Measurements from ENCODE around the gene CDH4. TPM values are rescaled to one million over a fixed set of nuclear protein-coding genes. Genes with fewer than 3 reads are reported as not detected.

Gene CDH4
- total RNA-seq, 4 donors from 2014 or later, result not detected

- no peak overlapping the region for H3K4me3 ChIP-seq
- 93 to 98% methylated on average over 10 to 27 of the region's 27 CpGs for WGBS, 2 donors (ENCODE audit: low coverage in 1 of 2)
- no peak overlapping the region for H3K27ac ChIP-seq
- H3K27me3 ChIP-seq, result no peaks in the 10 kb centered on the region
- DNase-seq, result no peak
- intact Hi-C loops (cut with DNase I; ENCODE audit: low total_unique reads), result no loop called here
- no peaks in the 10 kb centered on the region for H3K4me1 ChIP-seq
- peaks cover 0 to 26% (median 4%) of the 10 kb centered on the region in 4 donors for H3K36me3 ChIP-seq
- in situ Hi-C loops (cut with MboI; ENCODE audit: low pct_ligation_motif_present in 1 of 4, low pct_unique_long_range_greater_than_20kb in 1 of 4, low sequenced_read_pairs in 3 of 4), result no loop called here
- no peaks in the 10 kb centered on the region for H3K9me3 ChIP-seq
- TF ChIP-seq POLR2A (IDR thresholded peaks at IDR 0.05) (no peak), CTCF (IDR thresholded peaks at IDR 0.05) (no peak), POLR2AphosphoS5 (IDR thresholded peaks at IDR 0.05) (no peak), EP300 (IDR thresholded peaks at IDR 0.05; ENCODE audit: low read depth) (no peak)
Observed at GRCh38 chr20:61972636-61973508, 720.8 kb downstream of the CDH4 start.

GRCh38 chr20:61973515-61974356, 721.7 kb downstream of the CDH4 start:
- in situ Hi-C loops (cut with MboI; ENCODE audit: low pct_ligation_motif_present in 1 of 4, low pct_unique_long_range_greater_than_20kb in 1 of 4, low sequenced_read_pairs in 3 of 4), result no loop called here
- intact Hi-C loops (cut with DNase I; ENCODE audit: low total_unique reads), result no loop called here
- no peak for DNase-seq
- WGBS, 2 donors (ENCODE audit: low coverage in 1 of 2), result 93 to 95% methylated on average over 3 to 25 of the region's 25 CpGs
- Histone ChIP-seq H3K36me3 (peaks cover 0 to 26% (median 4%) of the 10 kb centered on the region in 4 donors), H3K4me1 (no peaks in the 10 kb centered on the region), H3K27ac (no peak overlapping the region), H3K4me3 (no peak overlapping the region), H3K27me3 (no peaks in the 10 kb centered on the region), H3K9me3 (no peaks in the 10 kb centered on the region)
- TF ChIP-seq EP300 (IDR thresholded peaks at IDR 0.05; ENCODE audit: low read depth) (no peak), POLR2A (IDR thresholded peaks at IDR 0.05) (no peak), POLR2AphosphoS5 (IDR thresholded peaks at IDR 0.05) (no peak), CTCF (IDR thresholded peaks at IDR 0.05) (no peak)

- intact Hi-C loops (cut with DNase I; ENCODE audit: low total_unique reads) (no loop called here), in situ Hi-C loops (cut with MboI; ENCODE audit: low pct_ligation_motif_present in 1 of 4, low pct_unique_long_range_greater_than_20kb in 1 of 4, low sequenced_read_pairs in 3 of 4) (no loop called here)
- no peak for TF ChIP-seq EP300 (IDR thresholded peaks at IDR 0.05; ENCODE audit: low read depth)
- TF ChIP-seq POLR2A (IDR thresholded peaks at IDR 0.05), result no peak
- no peak for TF ChIP-seq CTCF (IDR thresholded peaks at IDR 0.05)
- no peak for TF ChIP-seq POLR2AphosphoS5 (IDR thresholded peaks at IDR 0.05)
- Histone ChIP-seq H3K4me3 (no peak overlapping the region), H3K36me3 (peaks cover 0 to 26% (median 4%) of the 10 kb centered on the region in 4 donors), H3K9me3 (no peaks in the 10 kb centered on the region), H3K27ac (no peak overlapping the region), H3K4me1 (no peaks in the 10 kb centered on the region), H3K27me3 (no peaks in the 10 kb centered on the region)
- no peak for DNase-seq
- 96 to 100% methylated on average over 3 to 14 of the region's 14 CpGs for WGBS, 2 donors (ENCODE audit: low coverage in 1 of 2)
Observed at GRCh38 chr20:61974357-61974665, 722.2 kb downstream of the CDH4 start.

GRCh38 chr20:61975407-61976129, 723.5 kb downstream of the CDH4 start:
- no peak for DNase-seq
- Histone ChIP-seq H3K27ac (no peak overlapping the region), H3K4me3 (no peak overlapping the region), H3K9me3 (no peaks in the 10 kb centered on the region), H3K4me1 (no peaks in the 10 kb centered on the region), H3K27me3 (no peaks in the 10 kb centered on the region), H3K36me3 (peaks cover 0 to 26% (median 4%) of the 10 kb centered on the region in 4 donors)
- TF ChIP-seq CTCF (IDR thresholded peaks at IDR 0.05) (no peak), POLR2A (IDR thresholded peaks at IDR 0.05) (no peak), POLR2AphosphoS5 (IDR thresholded peaks at IDR 0.05) (no peak), EP300 (IDR thresholded peaks at IDR 0.05; ENCODE audit: low read depth) (no peak)
- in situ Hi-C loops (cut with MboI; ENCODE audit: low pct_ligation_motif_present in 1 of 4, low pct_unique_long_range_greater_than_20kb in 1 of 4, low sequenced_read_pairs in 3 of 4), result no loop called here
- intact Hi-C loops (cut with DNase I; ENCODE audit: low total_unique reads), result no loop called here
- 79 to 90% methylated on average over 7 to 11 of the region's 11 CpGs for WGBS, 2 donors (ENCODE audit: low coverage in 1 of 2)
